Ectodermal cell (in vitro differentiated cells): Measurements from ENCODE around the gene OSBPL7.
A peak's percentile ranks its signal among the peaks of the same experiment; 100 is the strongest.

Experiments
- H3K27ac ChIP-seq: 2 replicates; pipeline ENCODE4 v1.7.0; 2013; ENCODE audit warnings: mild to moderate bottlenecking, low read depth, low read length; ENCODE audit not compliant: insufficient read depth, poor library complexity, severe bottlenecking
- H3K27me3 ChIP-seq: 2 replicates; pipeline ENCODE4 v1.7.0; 2013; ENCODE audit warnings: mild to moderate bottlenecking, low read length; ENCODE audit not compliant: insufficient read depth, control insufficient read depth, poor library complexity, severe bottlenecking
- H3K36me3 ChIP-seq: one replicate; pipeline ENCODE4 v1.7.0; 2013; ENCODE audit warnings: low read length; ENCODE audit not compliant: control insufficient read depth, insufficient read depth
- H3K4me1 ChIP-seq: one replicate; pipeline ENCODE4 v1.7.0; 2013; ENCODE audit warnings: low read length; ENCODE audit not compliant: control insufficient read depth, insufficient read depth
- H3K4me3 ChIP-seq: 2 replicates; pipeline ENCODE4 v1.7.0; 2013; ENCODE audit warnings: low read depth, low read length, control low read depth; ENCODE audit not compliant: insufficient read depth
- H3K9me3 ChIP-seq: 2 replicates; pipeline ENCODE4 v1.7.0; 2013; ENCODE audit warnings: mild to moderate bottlenecking, low read length, moderate library complexity; ENCODE audit not compliant: control insufficient read depth
- WGBS, 2 experiments: methylation state at CpG; one replicate each; pipeline ENCODE4 v1.1.7; 2013; ENCODE audit warnings: missing lambda C conversion rate in 2 of 2; 5-methylcytosine and 5-hydroxymethylcytosine counted together

The OSBPL7 gene

DNA sequence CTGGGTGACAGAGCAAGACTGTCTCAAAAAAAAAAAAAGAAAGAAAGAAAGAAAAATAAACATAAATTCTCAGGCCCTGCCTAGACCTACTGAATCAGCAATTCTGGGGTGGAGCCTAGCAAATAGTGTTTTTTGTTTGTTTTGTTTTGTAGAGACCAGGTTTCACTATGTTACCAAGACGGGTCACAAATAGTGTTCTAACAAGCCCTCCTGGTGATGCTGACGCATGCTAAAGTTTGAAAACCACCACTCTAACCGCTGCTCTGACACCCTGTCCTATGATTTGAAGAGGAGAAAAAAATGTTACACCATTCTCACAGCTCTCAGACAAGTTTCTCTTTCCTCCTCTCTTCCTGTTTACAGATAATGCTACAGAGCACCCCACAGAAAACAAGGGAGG lies 8.3 kb upstream of the OSBPL7 start:
- Histone ChIP-seq H3K4me1 (peaks cover 5% of the 10 kb centered on the region), H3K4me3 (no peak overlapping the region), H3K36me3 (peaks cover 17% of the 10 kb centered on the region), H3K9me3 (no peaks in the 10 kb centered on the region), H3K27me3 (no peaks in the 10 kb centered on the region), H3K27ac (no peak overlapping the region)
- 87 to 95% methylated on average over 3 of the region's 3 CpGs for WGBS, 2 experiments

DNA sequence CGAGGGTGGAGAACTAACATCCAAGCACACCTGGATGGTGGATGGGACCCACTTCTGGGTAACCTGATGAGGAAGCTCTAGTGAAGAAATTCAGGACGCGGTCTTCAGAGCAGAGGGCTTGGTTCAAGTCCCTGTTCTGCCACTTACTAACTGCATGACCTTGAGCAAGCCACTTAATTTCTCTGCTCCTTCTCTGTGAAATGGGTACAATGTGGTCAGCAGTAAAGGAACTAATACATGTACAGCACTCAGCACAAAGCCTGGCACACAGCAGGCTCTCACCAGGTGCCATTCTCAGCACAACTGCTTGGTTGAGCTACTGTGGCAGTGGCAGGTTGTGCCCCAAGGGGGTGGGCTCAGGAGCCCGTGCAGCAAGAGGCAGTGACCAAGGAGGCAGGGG lies 1.9 kb upstream of the OSBPL7 start:
- H3K9me3 ChIP-seq = no peaks in the 10 kb centered on the region
- peaks cover 10% of the 10 kb centered on the region for H3K4me1 ChIP-seq
- H3K4me3 ChIP-seq = no peak overlapping the region
- H3K36me3 ChIP-seq = peaks cover 24% of the 10 kb centered on the region
- no peak overlapping the region for H3K27ac ChIP-seq
- 92 to 98% methylated on average over 4 of the region's 4 CpGs for WGBS, 2 experiments
- H3K27me3 ChIP-seq = no peaks in the 10 kb centered on the region

DNA sequence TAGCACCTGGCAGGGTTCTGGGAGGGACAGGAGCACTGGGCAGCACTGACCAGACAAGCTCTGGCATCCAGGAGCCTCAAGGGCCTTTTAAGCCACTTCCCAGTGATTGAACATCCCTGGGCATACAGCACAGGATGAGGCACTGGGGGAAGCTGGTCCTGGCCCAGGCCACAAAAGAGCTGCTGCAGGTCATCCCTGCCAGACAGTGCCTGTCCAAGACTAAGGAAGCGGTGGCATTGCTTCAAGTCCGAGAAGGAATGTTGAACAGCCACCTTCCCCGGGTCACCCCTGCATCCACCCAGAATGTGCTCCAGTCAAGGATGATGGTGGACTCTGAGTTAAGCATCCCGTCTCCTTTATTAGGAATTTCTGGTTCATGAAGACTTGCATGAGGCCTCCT lies 1.2 kb upstream of the OSBPL7 start:
- peaks cover 10% of the 10 kb centered on the region for H3K4me1 ChIP-seq
- WGBS, 2 experiments = 92 to 97% methylated on average over 4 of the region's 4 CpGs

DNA sequence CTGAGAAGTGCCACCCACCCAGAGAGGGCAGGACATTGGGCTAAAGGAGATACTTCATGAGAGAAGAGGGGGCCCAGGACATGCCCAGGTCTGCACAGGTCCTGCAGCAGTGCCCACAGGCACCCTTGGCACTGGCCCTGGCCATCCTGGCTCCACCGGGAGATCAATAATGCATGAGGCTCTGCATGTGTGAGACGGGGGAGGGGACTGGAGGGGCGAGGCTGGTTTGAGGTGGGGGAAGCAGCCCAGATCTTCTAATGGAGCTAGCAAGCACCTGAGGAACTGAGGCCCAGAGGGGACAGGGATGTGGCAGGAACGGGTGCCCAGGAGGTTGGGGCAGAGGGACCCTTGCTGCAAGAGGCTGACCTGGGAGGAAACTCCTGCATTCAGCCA lies 567 bp downstream of the OSBPL7 start:
- Histone ChIP-seq H3K36me3 (peaks cover 8% of the 10 kb centered on the region), H3K4me1 (peaks cover 10% of the 10 kb centered on the region), H3K4me3 (peak overlapping the region; percentile 62), H3K9me3 (no peaks in the 10 kb centered on the region), H3K27me3 (no peaks in the 10 kb centered on the region), H3K27ac (no peak overlapping the region)
- 10 to 14% methylated on average over 4 of the region's 4 CpGs for WGBS, 2 experiments

More for the DNA sequence above, 1.2 kb upstream of the OSBPL7 start:
- no peaks in the 10 kb centered on the region for H3K27me3 ChIP-seq
- no peak overlapping the region for H3K27ac ChIP-seq
- H3K36me3 ChIP-seq = peaks cover 19% of the 10 kb centered on the region
- no peaks in the 10 kb centered on the region for H3K9me3 ChIP-seq
- H3K4me3 ChIP-seq = no peak overlapping the region

DNA sequence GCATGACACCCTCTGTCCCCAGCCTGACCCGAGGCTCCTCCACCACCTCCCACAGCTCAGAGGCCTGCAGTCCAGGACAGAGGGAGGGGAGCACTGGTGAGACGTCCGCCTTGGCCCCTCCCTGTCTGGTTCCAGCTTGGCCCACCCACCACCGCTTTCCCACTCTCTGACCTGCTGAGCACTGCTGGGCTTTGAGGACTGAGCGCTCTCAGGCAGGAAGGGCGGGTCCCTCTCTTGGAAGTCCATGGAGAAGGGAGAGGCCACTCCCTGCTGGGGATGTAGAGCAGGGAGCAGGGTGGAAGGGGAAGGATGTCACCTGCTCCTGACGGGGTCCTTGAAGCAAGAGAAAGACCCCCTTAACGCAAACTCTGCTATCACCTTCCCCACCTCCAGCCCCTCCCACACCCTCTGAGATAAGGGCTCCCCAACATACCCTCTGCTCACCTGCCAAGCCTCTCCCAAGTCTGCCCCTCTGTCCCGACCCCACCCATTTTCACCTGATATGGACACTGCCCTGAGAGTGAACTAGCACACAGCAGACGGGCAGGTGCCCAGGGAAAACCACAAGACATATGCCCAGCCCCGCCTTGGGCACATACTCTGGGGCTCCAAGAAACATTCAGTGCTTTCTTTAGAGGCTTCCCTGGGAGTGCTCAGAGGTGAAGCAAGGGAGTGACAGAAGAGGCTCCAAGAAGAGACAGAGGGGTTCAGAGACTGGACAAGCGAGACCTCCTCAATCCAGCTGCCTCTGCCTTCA lies 1.4 kb downstream of the OSBPL7 start:
- no peaks in the 10 kb centered on the region for H3K9me3 ChIP-seq

DNA sequence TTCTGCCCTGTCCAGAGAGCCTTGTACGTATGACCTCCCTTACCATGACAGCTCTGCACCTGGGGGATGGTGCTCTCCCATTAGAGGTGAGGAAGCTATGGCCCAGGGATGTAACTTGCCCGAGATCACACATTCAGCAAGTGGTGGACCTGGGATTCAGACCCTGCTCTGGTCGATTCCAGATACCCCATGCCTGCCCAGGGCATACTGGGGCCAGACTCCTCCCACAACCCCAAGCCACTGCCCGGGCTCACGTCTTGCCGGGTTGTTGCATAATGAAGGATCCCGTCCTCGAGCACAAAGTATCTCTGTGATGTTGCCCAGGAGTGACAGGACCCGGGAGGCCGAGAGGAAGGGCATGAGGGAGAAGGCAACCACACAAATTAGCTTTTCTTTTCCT lies 2.1 kb downstream of the OSBPL7 start:
- no peak overlapping the region for H3K27ac ChIP-seq
- H3K4me3 ChIP-seq = no peak overlapping the region
- H3K27me3 ChIP-seq = no peaks in the 10 kb centered on the region
- peaks cover 10% of the 10 kb centered on the region for H3K4me1 ChIP-seq
- peaks cover 8% of the 10 kb centered on the region for H3K36me3 ChIP-seq
- 83 to 87% methylated on average over 10 of the region's 10 CpGs for WGBS, 2 experiments
- H3K9me3 ChIP-seq = no peaks in the 10 kb centered on the region

More for the DNA sequence above, 1.4 kb downstream of the OSBPL7 start:
- no peak overlapping the region for H3K4me3 ChIP-seq
- no peaks in the 10 kb centered on the region for H3K27me3 ChIP-seq
- peaks cover 10% of the 10 kb centered on the region for H3K4me1 ChIP-seq
- no peak overlapping the region for H3K27ac ChIP-seq
- H3K36me3 ChIP-seq = peaks cover 8% of the 10 kb centered on the region
- WGBS, 2 experiments = 76 to 83% methylated on average over 12 of the region's 12 CpGs

DNA sequence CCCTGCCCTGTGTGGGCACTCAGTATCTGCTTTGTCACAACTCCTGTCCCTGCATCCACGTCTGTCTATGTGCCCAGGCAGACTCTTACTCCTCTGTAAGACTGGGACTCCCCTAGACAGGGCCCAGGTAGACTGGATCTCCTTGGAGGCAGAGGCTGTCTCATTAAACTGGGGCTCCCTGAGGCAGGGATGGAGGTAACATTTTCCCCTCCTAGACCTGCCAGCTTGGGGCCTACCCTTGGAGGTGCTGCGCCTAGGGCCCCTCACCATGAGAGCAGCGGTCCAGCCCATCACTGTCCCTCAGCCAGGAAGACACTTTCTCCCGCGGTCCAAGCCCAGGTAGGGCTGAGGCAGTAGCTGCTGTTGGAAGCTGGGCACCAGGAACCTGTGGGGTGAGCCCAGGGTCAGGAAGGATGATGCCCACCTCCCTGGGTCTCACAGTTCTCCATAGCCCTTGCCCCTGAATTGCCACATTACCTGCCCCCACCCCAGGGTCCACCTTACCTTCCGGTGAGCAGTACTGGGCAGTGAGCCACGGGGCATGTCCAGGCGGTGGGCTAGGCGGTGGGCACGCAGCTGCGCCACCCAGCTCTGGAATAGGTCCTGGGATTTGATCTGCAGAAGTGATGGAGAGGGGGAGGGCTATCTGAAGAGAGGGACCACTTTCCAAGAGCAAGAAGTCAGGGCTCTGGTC lies 3.4 kb downstream of the OSBPL7 start:
- Histone ChIP-seq H3K9me3 (no peaks in the 10 kb centered on the region), H3K27ac (no peak overlapping the region), H3K27me3 (no peaks in the 10 kb centered on the region), H3K36me3 (no peaks in the 10 kb centered on the region), H3K4me1 (peaks cover 10% of the 10 kb centered on the region), H3K4me3 (no peak overlapping the region)
- WGBS, 2 experiments = 95% methylated on average over 11 of the region's 11 CpGs

DNA sequence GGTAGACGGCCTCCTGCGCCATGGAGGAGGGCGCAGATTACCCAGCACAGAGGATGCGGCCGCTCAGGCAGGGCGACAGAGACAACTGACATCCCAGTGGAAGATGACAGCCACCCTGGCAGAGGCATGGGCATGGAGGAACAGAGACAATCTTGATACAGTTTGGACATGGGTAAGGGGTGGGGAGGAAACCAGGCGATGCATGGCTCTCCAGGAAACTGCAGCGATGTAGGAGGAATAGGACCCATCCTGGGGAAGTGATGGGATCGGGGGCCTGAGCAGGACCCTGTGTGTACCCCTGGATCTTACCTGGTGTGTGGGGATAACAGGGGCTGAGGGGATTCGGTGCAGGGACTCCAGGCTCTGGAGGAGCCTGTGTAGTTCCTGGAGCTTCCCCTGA lies 4.6 kb downstream of the OSBPL7 start:
- 93 to 96% methylated on average over 10 of the region's 10 CpGs for WGBS, 2 experiments
- Histone ChIP-seq H3K27me3 (no peaks in the 10 kb centered on the region), H3K36me3 (no peaks in the 10 kb centered on the region), H3K9me3 (no peaks in the 10 kb centered on the region), H3K4me3 (no peak overlapping the region), H3K4me1 (peaks cover 7% of the 10 kb centered on the region), H3K27ac (no peak overlapping the region)

DNA sequence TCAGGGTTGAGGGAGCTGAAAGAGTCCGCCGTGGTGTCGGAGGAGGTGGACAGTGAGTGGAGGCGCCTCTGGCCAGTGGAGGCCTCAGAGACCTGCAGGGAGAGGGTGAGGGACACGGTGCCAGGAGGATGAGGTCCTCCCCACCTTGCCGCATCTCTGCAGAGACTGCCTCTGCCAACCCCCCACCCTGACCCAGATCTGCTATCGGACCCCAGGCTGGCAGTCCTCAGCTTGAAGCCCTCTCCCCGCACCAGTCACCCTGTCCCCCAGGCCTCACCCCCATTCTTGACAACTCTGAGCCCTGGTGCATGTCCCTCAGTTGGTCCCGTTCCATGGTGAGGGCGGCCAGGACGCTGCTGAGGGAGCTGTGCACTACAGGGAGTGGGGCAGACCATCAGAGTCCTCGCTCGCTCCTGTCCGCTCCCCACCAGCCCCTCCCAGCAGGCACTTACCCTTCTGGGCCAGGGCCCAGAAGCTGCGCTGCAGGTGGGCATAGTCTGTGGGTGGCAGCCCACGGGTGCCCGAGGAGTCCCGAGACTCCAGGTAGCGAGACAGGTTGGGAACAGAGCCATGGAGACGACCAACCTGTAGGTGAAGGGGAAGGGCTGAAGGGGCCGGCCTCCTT lies 5.4 kb downstream of the OSBPL7 start:
- 94 to 95% methylated on average over 21 of the region's 21 CpGs for whole genome bisulfite sequencing, 2 experiments
- Histone ChIP-seq H3K4me1 (peaks cover 5% of the 10 kb centered on the region), H3K4me3 (no peak overlapping the region)

More for the DNA sequence above, 5.4 kb downstream of the OSBPL7 start:
- no peaks in the 10 kb centered on the region for H3K9me3 ChIP-seq
- no peak overlapping the region for H3K27ac ChIP-seq
- no peaks in the 10 kb centered on the region for H3K27me3 ChIP-seq
- H3K36me3 ChIP-seq = no peaks in the 10 kb centered on the region
